GM19467 (cell line): Measurements from ENCODE around the gene CCL11.

Source experiments
- ATAC-seq: cut with Tn5 transposase; IDR thresholded peaks from one replicate; pipeline ENCODE4 v1.9.1; 2021; ENCODE audit warnings: mild to moderate bottlenecking, moderate library complexity; ENCODE audit not compliant: unreplicated experiment

CCL11 gene

GRCh38 chr17:34285286-34285792, at the start of gene CCL11:
Gene CCL11, plus strand, starts transcription at chr17:34285742. Its CDS starts 67 bp downstream, at chr17:34285809.
- no peak for ATAC-seq

GRCh38 chr17:34236281-34236892, 49.2 kb upstream of the CCL11 start:
- no peak for ATAC-seq

- no peak for ATAC-seq
These were observed 48.1 kb upstream of the CCL11 start for GRCh38 chr17:34237458-34237857.

- ATAC-seq: no peak
These were observed 44.5 kb upstream of the CCL11 start for GRCh38 chr17:34241062-34241461.

- ATAC-seq: no peak
These were observed 42.8 kb upstream of the CCL11 start for GRCh38 chr17:34242587-34243363.

GRCh38 chr17:34243364-34244320, 41.9 kb upstream of the CCL11 start:
- no peak for ATAC-seq

- ATAC-seq: no peak
These were observed 40.1 kb upstream of the CCL11 start for GRCh38 chr17:34245351-34245905.

GRCh38 chr17:34246446-34246845, 39.1 kb upstream of the CCL11 start:
- ATAC-seq: no peak

GRCh38 chr17:34246881-34247280, 38.7 kb upstream of the CCL11 start:
- ATAC-seq: no peak

- ATAC-seq: no peak
These were observed 37.0 kb upstream of the CCL11 start for GRCh38 chr17:34248511-34249024.

GRCh38 chr17:34249061-34249460, 36.5 kb upstream of the CCL11 start:
- no peak for ATAC-seq

GRCh38 chr17:34249478-34249877, 36.1 kb upstream of the CCL11 start:
- ATAC-seq: no peak

- no peak for ATAC-seq
These were observed 34.4 kb upstream of the CCL11 start for GRCh38 chr17:34251186-34251585.

GRCh38 chr17:34252095-34252443, 33.5 kb upstream of the CCL11 start:
- ATAC-seq: no peak

- ATAC-seq: no peak
These were observed 33.0 kb upstream of the CCL11 start for GRCh38 chr17:34252444-34253138.

- ATAC-seq: no peak
These were observed 32.4 kb upstream of the CCL11 start for GRCh38 chr17:34253139-34253525.

GRCh38 chr17:34254146-34254545, 31.4 kb upstream of the CCL11 start:
- ATAC-seq: no peak

GRCh38 chr17:34254651-34255380, 30.7 kb upstream of the CCL11 start, which contains the start of gene CCL2:
Gene CCL2, plus strand, starts transcription at chr17:34255285. Its CDS starts 65 bp downstream, at chr17:34255350.
- ATAC-seq: no peak

GRCh38 chr17:34255381-34255732, 30.2 kb upstream of the CCL11 start:
- ATAC-seq: no peak
